ENCODE results near the gene POU2F1. TPM values are rescaled to one million over a fixed set of nuclear protein-coding genes. Genes with fewer than 3 reads are reported as not detected.

The POU2F1 gene
- polyA plus RNA-seq, 1 donor from 2014 or later: 10.9 TPM

DNA sequence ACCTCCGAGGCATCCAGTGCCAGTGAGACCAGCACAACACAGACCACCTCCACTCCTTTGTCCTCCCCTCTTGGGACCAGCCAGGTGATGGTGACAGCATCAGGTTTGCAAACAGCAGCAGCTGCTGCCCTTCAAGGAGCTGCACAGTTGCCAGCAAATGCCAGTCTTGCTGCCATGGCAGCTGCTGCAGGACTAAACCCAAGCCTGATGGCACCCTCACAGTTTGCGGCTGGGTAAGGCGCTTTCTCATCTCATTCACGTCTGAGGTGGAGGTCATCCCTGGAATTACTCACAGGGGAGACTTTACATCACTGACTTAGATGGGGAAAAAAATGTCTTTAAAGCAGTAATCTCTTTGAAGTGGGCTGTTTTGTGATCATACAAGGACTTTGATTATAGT, 191.4 kb downstream of the POU2F1 start:
- H3K79me2 ChIP-seq (replicated peaks; ENCODE audit: insufficient read depth, low read length): no peaks in the 10 kb centered on the region
- H3K27me3 ChIP-seq (ENCODE audit: insufficient read depth, low read depth, low read length): no peaks in the 10 kb centered on the region
- no peak overlapping the region for H3K4me2 ChIP-seq (ENCODE audit: low read length)
- no peaks in the 10 kb centered on the region for H4K20me1 ChIP-seq (ENCODE audit: insufficient read depth)
- H3K4me3 ChIP-seq (ENCODE audit: low read length): no peak overlapping the region
- no peaks in the 10 kb centered on the region for H3K9me2 ChIP-seq (ENCODE audit: insufficient read depth, low read length)
- TF ChIP-seq, protein P1, sequence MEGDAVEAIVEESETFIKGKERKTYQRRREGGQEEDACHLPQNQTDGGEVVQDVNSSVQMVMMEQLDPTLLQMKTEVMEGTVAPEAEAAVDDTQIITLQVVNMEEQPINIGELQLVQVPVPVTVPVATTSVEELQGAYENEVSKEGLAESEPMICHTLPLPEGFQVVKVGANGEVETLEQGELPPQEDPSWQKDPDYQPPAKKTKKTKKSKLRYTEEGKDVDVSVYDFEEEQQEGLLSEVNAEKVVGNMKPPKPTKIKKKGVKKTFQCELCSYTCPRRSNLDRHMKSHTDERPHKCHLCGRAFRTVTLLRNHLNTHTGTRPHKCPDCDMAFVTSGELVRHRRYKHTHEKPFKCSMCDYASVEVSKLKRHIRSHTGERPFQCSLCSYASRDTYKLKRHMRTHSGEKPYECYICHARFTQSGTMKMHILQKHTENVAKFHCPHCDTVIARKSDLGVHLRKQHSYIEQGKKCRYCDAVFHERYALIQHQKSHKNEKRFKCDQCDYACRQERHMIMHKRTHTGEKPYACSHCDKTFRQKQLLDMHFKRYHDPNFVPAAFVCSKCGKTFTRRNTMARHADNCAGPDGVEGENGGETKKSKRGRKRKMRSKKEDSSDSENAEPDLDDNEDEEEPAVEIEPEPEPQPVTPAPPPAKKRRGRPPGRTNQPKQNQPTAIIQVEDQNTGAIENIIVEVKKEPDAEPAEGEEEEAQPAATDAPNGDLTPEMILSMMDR (IDR thresholded peaks at IDR 0.05; ENCODE audit: poor library complexity, severe bottlenecking): no peak
- TF ChIP-seq EP300 (conservative IDR thresholded peaks at IDR 0.05; ENCODE audit: poor library complexity, severe bottlenecking) (no peak), POLR2AphosphoS5 (IDR thresholded peaks at IDR 0.05) (no peak), EZH2 (IDR thresholded peaks at IDR 0.05; ENCODE audit: borderline replicate concordance, insufficient read depth, low read length, poor library complexity, severe bottlenecking) (no peak), MXI1 (conservative IDR thresholded peaks at IDR 0.05; ENCODE audit: poor library complexity, severe bottlenecking) (no peak), SMC3 (conservative IDR thresholded peaks at IDR 0.05; ENCODE audit: poor library complexity) (no peak), TAF1 (IDR thresholded peaks at IDR 0.05; ENCODE audit: low read depth) (no peak), RAD21 (conservative IDR thresholded peaks at IDR 0.05) (no peak)
- TF ChIP-seq, protein P2, sequence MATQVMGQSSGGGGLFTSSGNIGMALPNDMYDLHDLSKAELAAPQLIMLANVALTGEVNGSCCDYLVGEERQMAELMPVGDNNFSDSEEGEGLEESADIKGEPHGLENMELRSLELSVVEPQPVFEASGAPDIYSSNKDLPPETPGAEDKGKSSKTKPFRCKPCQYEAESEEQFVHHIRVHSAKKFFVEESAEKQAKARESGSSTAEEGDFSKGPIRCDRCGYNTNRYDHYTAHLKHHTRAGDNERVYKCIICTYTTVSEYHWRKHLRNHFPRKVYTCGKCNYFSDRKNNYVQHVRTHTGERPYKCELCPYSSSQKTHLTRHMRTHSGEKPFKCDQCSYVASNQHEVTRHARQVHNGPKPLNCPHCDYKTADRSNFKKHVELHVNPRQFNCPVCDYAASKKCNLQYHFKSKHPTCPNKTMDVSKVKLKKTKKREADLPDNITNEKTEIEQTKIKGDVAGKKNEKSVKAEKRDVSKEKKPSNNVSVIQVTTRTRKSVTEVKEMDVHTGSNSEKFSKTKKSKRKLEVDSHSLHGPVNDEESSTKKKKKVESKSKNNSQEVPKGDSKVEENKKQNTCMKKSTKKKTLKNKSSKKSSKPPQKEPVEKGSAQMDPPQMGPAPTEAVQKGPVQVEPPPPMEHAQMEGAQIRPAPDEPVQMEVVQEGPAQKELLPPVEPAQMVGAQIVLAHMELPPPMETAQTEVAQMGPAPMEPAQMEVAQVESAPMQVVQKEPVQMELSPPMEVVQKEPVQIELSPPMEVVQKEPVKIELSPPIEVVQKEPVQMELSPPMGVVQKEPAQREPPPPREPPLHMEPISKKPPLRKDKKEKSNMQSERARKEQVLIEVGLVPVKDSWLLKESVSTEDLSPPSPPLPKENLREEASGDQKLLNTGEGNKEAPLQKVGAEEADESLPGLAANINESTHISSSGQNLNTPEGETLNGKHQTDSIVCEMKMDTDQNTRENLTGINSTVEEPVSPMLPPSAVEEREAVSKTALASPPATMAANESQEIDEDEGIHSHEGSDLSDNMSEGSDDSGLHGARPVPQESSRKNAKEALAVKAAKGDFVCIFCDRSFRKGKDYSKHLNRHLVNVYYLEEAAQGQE (IDR thresholded peaks at IDR 0.05; ENCODE audit: borderline replicate concordance): no peak
- H3K36me3 ChIP-seq (ENCODE audit: insufficient read depth, low read length): peaks cover 12% of the 10 kb centered on the region
- no peak overlapping the region for H3K27ac ChIP-seq (ENCODE audit: low read length)
- H2AFZ ChIP-seq (ENCODE audit: low read depth, low read length): no peak overlapping the region
- no peaks in the 10 kb centered on the region for H3F3A ChIP-seq (ENCODE audit: insufficient read depth, low read length, poor library complexity, severe bottlenecking)
- H3K9ac ChIP-seq (ENCODE audit: low read length): no peak overlapping the region
- H3K9me3 ChIP-seq (ENCODE audit: low read length): no peaks in the 10 kb centered on the region

DNA sequence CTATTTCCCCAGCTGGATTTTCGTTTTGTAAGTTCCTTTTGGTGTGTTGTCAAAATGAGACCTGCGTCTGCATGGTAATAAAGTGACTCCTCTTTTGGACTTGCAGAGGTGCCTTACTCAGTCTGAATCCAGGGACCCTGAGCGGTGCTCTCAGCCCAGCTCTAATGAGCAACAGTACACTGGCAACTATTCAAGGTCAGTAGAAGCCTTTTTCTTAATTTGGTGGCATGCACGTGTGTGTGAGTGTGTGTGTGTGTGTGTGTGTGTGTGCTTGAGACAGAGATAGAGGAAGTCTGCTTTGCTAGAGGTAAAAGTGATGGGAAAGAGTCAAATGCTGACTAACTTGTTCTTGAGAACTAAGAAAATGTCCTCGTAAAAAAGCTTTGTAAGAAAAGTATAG, 192.2 kb downstream of the POU2F1 start:
- H4K20me1 ChIP-seq (ENCODE audit: insufficient read depth): no peaks in the 10 kb centered on the region
- no peak overlapping the region for H2AFZ ChIP-seq (ENCODE audit: low read depth, low read length)
- no peaks in the 10 kb centered on the region for H3K9me3 ChIP-seq (ENCODE audit: low read length)
- TF ChIP-seq EZH2 (IDR thresholded peaks at IDR 0.05; ENCODE audit: borderline replicate concordance, insufficient read depth, low read length, poor library complexity, severe bottlenecking) (no peak), SMC3 (conservative IDR thresholded peaks at IDR 0.05; ENCODE audit: poor library complexity) (no peak), TAF1 (IDR thresholded peaks at IDR 0.05; ENCODE audit: low read depth) (no peak), MXI1 (conservative IDR thresholded peaks at IDR 0.05; ENCODE audit: poor library complexity, severe bottlenecking) (no peak), EP300 (conservative IDR thresholded peaks at IDR 0.05; ENCODE audit: poor library complexity, severe bottlenecking) (no peak), RAD21 (conservative IDR thresholded peaks at IDR 0.05) (no peak), POLR2AphosphoS5 (IDR thresholded peaks at IDR 0.05) (no peak)
- TF ChIP-seq, protein P2 (IDR thresholded peaks at IDR 0.05; ENCODE audit: borderline replicate concordance): no peak
- TF ChIP-seq, protein P1 (IDR thresholded peaks at IDR 0.05; ENCODE audit: poor library complexity, severe bottlenecking): no peak
- H3F3A ChIP-seq (ENCODE audit: insufficient read depth, low read length, poor library complexity, severe bottlenecking): no peaks in the 10 kb centered on the region
- H3K9me2 ChIP-seq (ENCODE audit: insufficient read depth, low read length): no peaks in the 10 kb centered on the region
- no peak overlapping the region for H3K4me2 ChIP-seq (ENCODE audit: low read length)
- no peaks in the 10 kb centered on the region for H3K27me3 ChIP-seq (ENCODE audit: insufficient read depth, low read depth, low read length)
- H3K27ac ChIP-seq (ENCODE audit: low read length): no peak overlapping the region
- no peaks in the 10 kb centered on the region for H3K79me2 ChIP-seq (replicated peaks; ENCODE audit: insufficient read depth, low read length)
- H3K9ac ChIP-seq (ENCODE audit: low read length): no peak overlapping the region
- H3K4me3 ChIP-seq (ENCODE audit: low read length): no peak overlapping the region
- H3K36me3 ChIP-seq (ENCODE audit: insufficient read depth, low read length): peaks cover 12% of the 10 kb centered on the region
